PC-3 (cell line): ENCODE data around the gene SYT6. TPM values are rescaled to one million over a fixed set of nuclear protein-coding genes. Genes with fewer than 3 reads are reported as not detected.

Experiments used
- ATAC-seq: fragments of 200-7000 bp; cut with Tn5 transposase; 2 replicates; pipeline ENCODE4 v1.9.1; 2020; ENCODE audit warnings: mild to moderate bottlenecking, moderate library complexity
- BruUV-seq: library from RNA; stranded (reverse); fragments of 400-500 nt; replicated peaks from 2 replicates; lab custom pipeline; 2021; lab: Mats Ljungman, UMichigan
- CTCF ChIA-PET: fragments of 300-600 bp; sonication (Branson Sonifier 250); formaldehyde crosslinking; loops from one replicate; lab custom pipeline; 2022; ENCODE audit warnings: antibody characterized with exemption; lab: Charles Lee
- POLR2A ChIA-PET: fragments of 300-600 bp; sonication (Branson Sonifier 250); formaldehyde crosslinking; loops from one replicate; lab custom pipeline; 2022; ENCODE audit warnings: antibody characterized with exemption; ENCODE audit not compliant: unreplicated experiment; lab: Charles Lee
- DNase-seq: peaks from one replicate; pipeline ENCODE4 v3.0.0-alpha.2; 2015
- H2AFZ ChIP-seq: fragments of 300-600 bp; sonication (generic); 2 replicates; pipeline ENCODE4 v1.6.0; 2016; ENCODE audit warnings: antibody characterized with exemption, low read length
- H3F3A ChIP-seq: fragments of 300-600 bp; sonication (generic); one replicate; pipeline ENCODE4 v1.6.0; 2017; ENCODE audit warnings: antibody characterized with exemption, low read length, control low read depth, mild to moderate bottlenecking; ENCODE audit not compliant: unreplicated experiment
- H3K27ac ChIP-seq: fragments of 300-600 bp; sonication (generic); 2 replicates; pipeline ENCODE4 v1.5.1; 2016; ENCODE audit warnings: mild to moderate bottlenecking, low read length
- H3K27me3 ChIP-seq: fragments of 300-600 bp; sonication (generic); 2 replicates; pipeline ENCODE4 v1.6.1; 2016; ENCODE audit warnings: low read length, mixed read lengths
- H3K36me3 ChIP-seq: fragments of 300-600 bp; sonication (generic); 2 replicates; pipeline ENCODE4 v1.6.1; 2016; ENCODE audit warnings: low read depth, mixed run types, low read length, mixed read lengths
- H3K4me1 ChIP-seq: fragments of 300-600 bp; sonication (generic); 2 replicates; pipeline ENCODE4 v1.5.1; 2016; ENCODE audit warnings: low read length; ENCODE audit not compliant: insufficient read depth
- H3K4me2 ChIP-seq: fragments of 300-600 bp; sonication (generic); 2 replicates; pipeline ENCODE4 v1.6.0; 2016; ENCODE audit warnings: low read length
- H3K4me3 ChIP-seq: fragments of 300-600 bp; sonication (generic); 2 replicates; pipeline ENCODE4 v1.5.1; 2016; ENCODE audit warnings: mild to moderate bottlenecking, low read length, mixed read lengths
- H3K79me2 ChIP-seq: fragments of 300-600 bp; sonication (generic); 2 replicates; pipeline ENCODE4 v1.6.1; 2017; ENCODE audit warnings: low read length, mixed read lengths
- H3K9ac ChIP-seq: fragments of 300-600 bp; sonication (generic); 2 replicates; pipeline ENCODE4 v1.6.0; 2016; ENCODE audit warnings: mild to moderate bottlenecking, low read length
- H3K9me2 ChIP-seq: fragments of 300-600 bp; sonication (generic); replicated peaks from 2 replicates; pipeline ENCODE4 v1.6.1; 2016; ENCODE audit warnings: mixed run types, low read length, mixed read lengths
- H3K9me3 ChIP-seq: fragments of 300-600 bp; sonication (generic); 2 replicates; pipeline ENCODE4 v1.6.1; 2016; ENCODE audit warnings: low read length, mixed read lengths
- H4K20me1 ChIP-seq: fragments of 300-600 bp; sonication (generic); 2 replicates; pipeline ENCODE4 v1.6.1; 2016; ENCODE audit warnings: low read length, mixed read lengths
- CTCF ChIP-seq: fragments of 300-600 bp; sonication (generic); conservative IDR thresholded peaks from 2 replicates; pipeline ENCODE4 v1.5.1; 2017; ENCODE audit warnings: antibody characterized with exemption, low read depth, mild to moderate bottlenecking, low read length
- EZH2 ChIP-seq: fragments of 300-600 bp; sonication (generic); IDR thresholded peaks from one replicate; pipeline ENCODE4 v1.6.1; 2017; ENCODE audit warnings: antibody characterized with exemption, mild to moderate bottlenecking, low read length; ENCODE audit not compliant: unreplicated experiment
- EZH2phosphoT487 ChIP-seq: fragments of 300-600 bp; sonication (generic); IDR thresholded peaks from 2 replicates; pipeline ENCODE4 v1.6.1; 2018; ENCODE audit warnings: mild to moderate bottlenecking, antibody characterized with exemption, low read length, borderline replicate concordance
- intact Hi-C: fragments of 100-400 bp; cut with micrococcal nuclease; formaldehyde crosslinking; loops from 2 replicates; pipeline ENCODE4 v1.9.0; 2023
- total RNA-seq: library from RNA; depleted of rRNA; stranded (reverse); fragments of >200 nt; gene quantifications from 2 replicates; pipeline ENCODE4 v1.2.3, GENCODE V29; 2014

SYT6 gene
- total RNA-seq, 1 experiment from 2014 or later = not detected

- Histone ChIP-seq H3K9me2 (no peaks in the 10 kb centered on the region), H3K4me2 (peak overlapping the region; percentile 61; the same call in 1 of the 2 replicates), H3K36me3 (no peaks in the 10 kb centered on the region), H3F3A (peaks cover 14% of the 10 kb centered on the region), H3K9ac (no peak overlapping the region; the same call in 1 of the 2 replicates), H3K9me3 (no peaks in the 10 kb centered on the region), H4K20me1 (no peaks in the 10 kb centered on the region), H3K4me1 (peaks cover 47% of the 10 kb centered on the region), H2AFZ (no peak overlapping the region), H3K79me2 (no peaks in the 10 kb centered on the region), H3K27ac (peak overlapping the region; percentile 95), H3K27me3 (no peaks in the 10 kb centered on the region), H3K4me3 (no peak overlapping the region)
- ChIA-PET POLR2A (no interaction called here), CTCF (no interaction called here)
- no TSS peak for BruUV-seq
- no peak for DNase-seq
- ATAC-seq = no peak
- TF ChIP-seq CTCF (no peak), EZH2phosphoT487 (no peak), EZH2 (no peak)
- intact Hi-C loops = no loop called here
Measured at GRCh38 chr1:114081437-114082303, 72.0 kb downstream of the SYT6 start.

GRCh38 chr1:114080511-114081436 is 72.9 kb downstream of the SYT6 start:
- H3K4me3 ChIP-seq = no peak overlapping the region
- no peak overlapping the region for H2AFZ ChIP-seq
- H3K27ac ChIP-seq = no peak overlapping the region
- intact Hi-C loops = no loop called here
- H3K9me3 ChIP-seq = no peaks in the 10 kb centered on the region
- ATAC-seq (no peak), DNase-seq (no peak)
- no peaks in the 10 kb centered on the region for H3K9me2 ChIP-seq
- no peaks in the 10 kb centered on the region for H3K27me3 ChIP-seq
- TF ChIP-seq EZH2phosphoT487 (no peak), EZH2 (no peak), CTCF (no peak)
- ChIA-PET POLR2A (no interaction called here), CTCF (no interaction called here)
- peaks cover 14% of the 10 kb centered on the region for H3F3A ChIP-seq
- H3K36me3 ChIP-seq = no peaks in the 10 kb centered on the region
- H3K4me2 ChIP-seq = no peak overlapping the region
- peaks cover 47% of the 10 kb centered on the region for H3K4me1 ChIP-seq
- H3K9ac ChIP-seq = no peak overlapping the region
- BruUV-seq = no TSS peak
- H3K79me2 ChIP-seq = no peaks in the 10 kb centered on the region
- no peaks in the 10 kb centered on the region for H4K20me1 ChIP-seq
